ENCODE results near the gene VGLL3.
"Not testable (repeated sequence)": the region's sequence is repeated elsewhere in the genome, so short reads cannot be mapped to it uniquely, and the experiment has no call there.

Gene VGLL3

GRCh38 chr3:86982883-86983282, 8.1 kb downstream of the VGLL3 start:
- TF ChIP-seq CTCF (IDR thresholded peaks at IDR 0.05; ENCODE audit: insufficient read depth, low read depth, low read length, missing control alignments), result no peak
- DNase-seq (ENCODE audit: low read depth), result no peak
- no peak overlapping the region for H3K4me3 ChIP-seq (ENCODE audit: low read length)

- no peak for TF ChIP-seq CTCF (IDR thresholded peaks at IDR 0.05; ENCODE audit: insufficient read depth, low read depth, low read length, missing control alignments)
- DNase-seq (ENCODE audit: low read depth), result peak; percentile 42
- H3K4me3 ChIP-seq (ENCODE audit: low read length), result no peak overlapping the region
Observed at GRCh38 chr3:86978111-86978551, 12.8 kb downstream of the VGLL3 start.

- H3K4me3 ChIP-seq (ENCODE audit: low read length), result no peak overlapping the region
- TF ChIP-seq CTCF (IDR thresholded peaks at IDR 0.05; ENCODE audit: insufficient read depth, low read depth, low read length, missing control alignments), result no peak
- DNase-seq (ENCODE audit: low read depth), result no peak
Observed at GRCh38 chr3:86976219-86976618, 14.7 kb downstream of the VGLL3 start.

- not testable (repeated sequence) for DNase-seq (ENCODE audit: low read depth); H3K4me3 ChIP-seq (ENCODE audit: low read length)
Observed at GRCh38 chr3:86974177-86974576, 16.8 kb downstream of the VGLL3 start.

GRCh38 chr3:86973440-86973839, 17.5 kb downstream of the VGLL3 start:
- no peak overlapping the region for H3K4me3 ChIP-seq (ENCODE audit: low read length)
- TF ChIP-seq CTCF (IDR thresholded peaks at IDR 0.05; ENCODE audit: insufficient read depth, low read depth, low read length, missing control alignments), result no peak
- DNase-seq (ENCODE audit: low read depth), result peak; percentile 99

GRCh38 chr3:86969500-86970189, 21.3 kb downstream of the VGLL3 start:
- DNase-seq (ENCODE audit: low read depth), result peak; percentile 63
- peak; percentile 61 for TF ChIP-seq CTCF (IDR thresholded peaks at IDR 0.05; ENCODE audit: insufficient read depth, low read depth, low read length, missing control alignments)
- no peak overlapping the region for H3K4me3 ChIP-seq (ENCODE audit: low read length)

- peak; percentile 49 for DNase-seq (ENCODE audit: low read depth)
- no peak for TF ChIP-seq CTCF (IDR thresholded peaks at IDR 0.05; ENCODE audit: insufficient read depth, low read depth, low read length, missing control alignments)
- H3K4me3 ChIP-seq (ENCODE audit: low read length), result no peak overlapping the region
Observed at GRCh38 chr3:86968244-86968932, 22.6 kb downstream of the VGLL3 start.
